ENCODE data around the gene CDK5RAP1. TPM values are rescaled to one million over a fixed set of nuclear protein-coding genes. Genes with fewer than 3 reads are reported as not detected.
"Not testable (repeated sequence)": the region's sequence is repeated elsewhere in the genome, so short reads cannot be mapped to it uniquely, and the experiment has no call there.

The CDK5RAP1 gene
- polyA plus RNA-seq, 3 donors from 2014 or later = 20.4 to 32.3 (median 20.9) TPM

DNA sequence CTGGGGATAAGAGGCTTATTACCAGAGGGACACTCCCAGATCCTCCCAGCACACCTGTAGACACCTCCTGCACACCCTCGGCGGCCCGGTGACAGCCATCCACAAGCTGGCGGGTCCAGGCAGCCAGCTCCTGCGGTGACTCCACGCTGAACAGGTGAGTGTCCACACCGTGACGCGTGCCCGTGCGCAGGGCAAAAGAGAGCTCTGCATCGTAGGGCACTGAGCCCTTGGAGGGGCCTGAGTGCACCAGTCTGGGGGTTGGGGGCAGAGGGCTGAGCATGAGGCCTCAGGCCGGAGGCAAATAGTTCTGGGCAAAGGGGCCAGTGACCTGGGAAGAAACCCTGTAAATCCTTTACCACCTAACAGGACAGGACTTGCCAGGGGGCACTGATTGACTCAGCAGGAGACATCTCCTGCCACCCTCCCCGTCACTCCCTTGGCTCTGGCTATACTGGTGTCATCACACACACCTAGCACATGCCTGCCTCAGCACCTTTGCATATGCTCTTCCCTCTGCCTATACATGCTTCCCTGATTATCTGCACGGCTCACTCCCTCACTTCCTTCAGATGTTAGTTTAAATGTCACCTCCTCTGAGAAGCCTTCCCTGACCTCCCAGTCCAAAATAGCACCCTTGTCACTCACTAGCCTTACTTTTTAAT lies 8.9 kb upstream of the CDK5RAP1 start:
- H3K27ac Mint-ChIP-seq = peak overlapping the region in 1 of 6 donors; percentile 58
- H3K27me3 Mint-ChIP-seq (ENCODE audit: low read depth in 3 of 3) = peaks cover 0 to 3% (median 0%) of the 10 kb centered on the region in 3 donors
- no peak for DNase-seq
- H3K36me3 Mint-ChIP-seq = peaks cover 0 to 10% (median 9%) of the 10 kb centered on the region in 3 donors
- H3K4me1 Mint-ChIP-seq = no peaks in the 10 kb centered on the region
- no peaks in the 10 kb centered on the region for H3K9me3 Mint-ChIP-seq
- no peak overlapping the region for H3K4me3 Mint-ChIP-seq

DNA sequence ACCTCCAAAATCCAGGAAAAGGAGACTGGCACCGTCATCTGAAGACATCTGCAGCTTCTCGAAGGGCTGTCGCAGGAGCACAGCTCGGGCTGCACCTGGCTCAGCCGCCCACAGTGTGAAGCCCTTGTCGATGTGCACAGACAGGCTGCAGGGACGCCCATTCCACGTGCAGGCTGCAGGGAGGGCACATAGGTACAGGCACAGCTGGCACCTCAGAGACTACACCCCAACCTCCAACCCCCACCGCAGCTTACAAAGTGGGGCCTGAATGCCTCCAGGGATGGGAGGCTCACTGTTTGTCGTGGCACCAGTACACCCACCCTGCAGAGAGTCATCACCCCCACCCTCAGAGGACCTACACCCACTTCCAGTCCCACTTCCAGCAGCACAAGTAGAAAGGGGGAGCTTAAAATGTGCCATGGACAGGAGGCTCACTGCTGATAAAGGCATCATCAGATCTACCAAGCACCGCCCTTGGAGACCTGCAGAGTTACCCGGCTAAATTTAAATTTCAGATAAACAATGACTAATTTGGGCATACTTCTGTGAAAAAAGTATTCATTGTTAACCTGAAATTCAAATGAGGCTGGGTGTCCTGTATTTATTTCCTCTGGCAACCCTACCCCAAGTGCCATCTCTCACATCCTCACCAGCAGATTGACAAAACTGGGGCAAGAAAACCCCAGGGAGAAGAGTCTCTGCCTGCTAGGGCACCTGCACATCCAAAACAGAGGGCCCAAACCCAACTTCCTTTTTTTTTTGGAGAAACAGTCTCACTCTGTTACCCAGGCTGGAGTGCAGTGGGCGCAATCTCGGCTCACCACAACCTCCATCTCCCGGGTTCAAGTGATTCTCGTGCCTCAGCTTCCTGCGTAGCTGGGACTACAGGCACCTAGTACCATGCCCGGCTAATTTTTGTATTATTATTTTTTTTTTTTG lies 7.7 kb upstream of the CDK5RAP1 start:
- Mint-ChIP-seq H3K9me3 (no peaks in the 10 kb centered on the region), H3K4me3 (no peak overlapping the region), H3K36me3 (peaks cover 0 to 10% (median 9%) of the 10 kb centered on the region in 3 donors), H3K27ac (no peak overlapping the region), H3K27me3 (ENCODE audit: low read depth in 3 of 3) (peaks cover 0 to 3% (median 0%) of the 10 kb centered on the region in 3 donors), H3K4me1 (peaks cover 3 to 4% of the 10 kb centered on the region in 2 donors)
- DNase-seq = no peak

DNA sequence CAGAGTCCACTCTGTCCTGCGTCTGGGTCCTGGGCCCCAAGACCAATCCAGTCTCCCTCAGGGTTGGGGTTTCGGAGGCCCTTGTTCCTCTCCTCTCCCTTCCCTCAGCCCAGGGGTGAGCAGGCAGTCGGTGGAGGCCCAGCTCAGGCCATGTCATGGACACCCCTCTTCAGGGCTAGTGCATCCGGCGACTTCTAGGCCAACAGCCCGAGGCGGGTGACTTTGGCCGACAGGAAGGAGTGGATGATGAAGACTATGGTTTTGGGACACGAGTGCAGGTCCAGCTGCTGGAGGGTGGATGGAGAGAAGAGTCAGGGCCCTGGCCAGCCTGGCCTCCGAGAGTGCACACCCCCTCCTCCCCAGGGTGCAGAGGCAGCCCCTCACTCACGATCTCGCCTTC lies 7.0 kb upstream of the CDK5RAP1 start:
- Mint-ChIP-seq H3K9me3 (no peaks in the 10 kb centered on the region), H3K27ac (no peak overlapping the region), H3K4me1 (peaks cover 5 to 10% of the 10 kb centered on the region in 2 donors), H3K4me3 (no peak overlapping the region), H3K27me3 (ENCODE audit: low read depth in 3 of 3) (peaks cover 0 to 3% (median 0%) of the 10 kb centered on the region in 3 donors), H3K36me3 (peaks cover 0 to 10% (median 9%) of the 10 kb centered on the region in 3 donors)
- no peak for DNase-seq

DNA sequence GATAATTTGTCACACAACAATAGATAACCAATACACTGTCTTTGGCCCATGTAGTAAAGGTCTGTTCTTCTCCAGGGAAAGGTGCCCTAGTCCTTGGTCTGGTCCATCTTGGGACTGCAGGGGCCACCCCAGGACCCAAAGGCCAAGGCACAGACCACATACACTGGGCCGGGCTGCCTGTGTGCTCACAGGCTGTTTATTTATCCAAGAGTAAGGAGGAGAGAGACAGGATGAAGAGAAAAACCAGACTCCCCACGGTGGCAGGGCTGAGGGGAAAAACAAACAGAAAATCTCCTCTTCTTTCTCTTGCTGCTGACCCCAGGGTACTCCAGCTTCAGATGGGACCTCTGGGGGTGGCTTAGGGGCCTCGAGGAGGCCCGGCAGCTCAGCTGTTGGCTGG lies 6.5 kb upstream of the CDK5RAP1 start:
- no peak for DNase-seq
- Mint-ChIP-seq H3K4me3 (no peak overlapping the region), H3K36me3 (peaks cover 0 to 10% (median 9%) of the 10 kb centered on the region in 3 donors), H3K27me3 (ENCODE audit: low read depth in 3 of 3) (peaks cover 0 to 3% (median 0%) of the 10 kb centered on the region in 3 donors), H3K4me1 (peaks cover 5 to 10% of the 10 kb centered on the region in 2 donors), H3K9me3 (no peaks in the 10 kb centered on the region), H3K27ac (no peak overlapping the region)

- H3K27me3 Mint-ChIP-seq (ENCODE audit: low read depth in 3 of 3) = peaks cover 0 to 3% (median 0%) of the 10 kb centered on the region in 3 donors
- no peak overlapping the region for H3K27ac Mint-ChIP-seq
- peaks cover 0 to 10% (median 9%) of the 10 kb centered on the region in 3 donors for H3K36me3 Mint-ChIP-seq
- H3K4me1 Mint-ChIP-seq = peaks cover 9 to 15% of the 10 kb centered on the region in 2 donors
- no peak for DNase-seq
- H3K4me3 Mint-ChIP-seq = no peak overlapping the region
- no peaks in the 10 kb centered on the region for H3K9me3 Mint-ChIP-seq
Observed at GRCh38 chr20:33407251-33407650, 5.9 kb upstream of the CDK5RAP1 start.

DNA sequence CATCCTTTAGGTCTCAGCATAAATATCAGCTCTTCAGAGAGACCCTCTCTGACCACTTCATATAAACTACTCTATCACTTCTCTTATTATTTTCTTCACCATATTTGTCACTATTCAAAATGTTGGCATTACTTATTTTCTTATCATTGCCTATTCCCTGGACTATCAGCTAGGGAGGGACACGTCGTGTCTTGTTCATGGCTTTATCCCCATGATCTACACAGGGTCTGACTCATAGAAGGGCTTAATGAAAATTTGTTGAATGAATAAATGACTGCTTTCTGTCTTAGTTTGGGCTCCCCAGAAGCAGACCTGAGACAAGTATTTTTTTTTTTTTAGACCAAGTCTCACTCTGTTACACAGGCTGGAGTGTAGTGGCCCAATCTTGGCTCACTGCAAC lies 3.0 kb upstream of the CDK5RAP1 start:
- H3K27ac Mint-ChIP-seq = no peak overlapping the region

GRCh38 chr20:33401921-33402369 lies 626 bp upstream of the CDK5RAP1 start:
- no peak for DNase-seq
- Mint-ChIP-seq H3K4me1 (peaks cover 51 to 64% of the 10 kb centered on the region in 2 donors), H3K27ac (peak overlapping the region; percentile 85 to 96 (median 91)), H3K36me3 (peaks cover 0 to 2% (median 1%) of the 10 kb centered on the region in 3 donors), H3K9me3 (no peaks in the 10 kb centered on the region), H3K4me3 (peak overlapping the region; percentile 97 to 99 (median 98)), H3K27me3 (ENCODE audit: low read depth in 3 of 3) (no peaks in the 10 kb centered on the region)

More for the DNA sequence above, 3.0 kb upstream of the CDK5RAP1 start:
- Mint-ChIP-seq H3K36me3 (peaks cover 0 to 6% (median 5%) of the 10 kb centered on the region in 3 donors), H3K4me1 (peaks cover 33 to 41% of the 10 kb centered on the region in 2 donors), H3K9me3 (no peaks in the 10 kb centered on the region), H3K27me3 (ENCODE audit: low read depth in 3 of 3) (peaks cover 0 to 2% (median 0%) of the 10 kb centered on the region in 3 donors), H3K4me3 (peak overlapping the region in 4 of 5 donors; percentile 9 to 59 (median 36))
- no peak for DNase-seq

DNA sequence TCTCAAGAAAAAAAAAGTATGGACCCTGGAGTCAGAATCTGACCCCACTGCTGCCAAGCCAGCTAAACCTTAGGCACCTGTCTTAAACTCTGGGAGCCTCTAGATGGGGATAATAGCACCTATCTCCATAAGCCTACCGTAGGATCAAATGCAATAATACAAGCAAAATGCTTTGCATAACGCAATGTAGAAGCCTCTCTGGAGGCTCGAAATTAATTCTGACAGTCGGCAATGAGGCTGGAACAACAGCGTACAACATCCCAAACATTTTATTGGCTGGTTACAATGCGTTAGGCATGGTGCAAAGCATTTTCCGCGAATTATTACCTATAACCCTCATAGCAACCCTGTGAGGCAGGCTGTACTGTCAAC lies 521 bp downstream of the CDK5RAP1 start:
- Mint-ChIP-seq H3K4me1 (peaks cover 60 to 74% of the 10 kb centered on the region in 2 donors), H3K27me3 (ENCODE audit: low read depth in 3 of 3) (no peaks in the 10 kb centered on the region), H3K27ac (peak overlapping the region; percentile 77 to 96 (median 88)), H3K4me3 (peak overlapping the region; percentile 97 to 99 (median 98)), H3K36me3 (peaks cover 0 to 4% (median 0%) of the 10 kb centered on the region in 3 donors), H3K9me3 (no peaks in the 10 kb centered on the region)
- DNase-seq = no peak

DNA sequence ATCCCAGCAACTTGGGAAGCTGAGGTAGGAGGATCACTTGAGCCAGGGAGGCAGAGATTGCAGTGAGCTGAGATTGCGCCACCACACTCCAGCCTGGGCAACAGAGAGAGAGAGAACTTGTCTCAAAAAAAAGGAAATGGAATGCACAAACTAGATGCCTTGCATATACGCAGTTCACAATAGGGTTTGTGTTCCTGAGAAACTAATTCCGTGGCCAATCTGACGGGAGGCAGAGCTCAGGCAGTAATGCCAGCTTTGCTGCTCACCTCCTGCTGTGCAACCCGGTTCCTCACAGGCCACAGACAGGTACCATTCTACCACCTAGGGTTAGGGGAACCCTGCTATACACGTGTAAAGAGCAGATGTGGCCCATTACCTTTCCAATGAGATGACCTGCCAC lies 1.4 kb downstream of the CDK5RAP1 start:
- peaks cover 60 to 75% of the 10 kb centered on the region in 2 donors for H3K4me1 Mint-ChIP-seq
- H3K36me3 Mint-ChIP-seq = peaks cover 0 to 6% (median 0%) of the 10 kb centered on the region in 3 donors
- no peak for DNase-seq
- H3K9me3 Mint-ChIP-seq = no peaks in the 10 kb centered on the region
- H3K4me3 Mint-ChIP-seq = peak overlapping the region; percentile 97 to 99 (median 98)
- H3K27me3 Mint-ChIP-seq (ENCODE audit: low read depth in 3 of 3) = no peaks in the 10 kb centered on the region
- H3K27ac Mint-ChIP-seq = peak overlapping the region in 4 of 6 donors; percentile 48 to 68 (median 62)

DNA sequence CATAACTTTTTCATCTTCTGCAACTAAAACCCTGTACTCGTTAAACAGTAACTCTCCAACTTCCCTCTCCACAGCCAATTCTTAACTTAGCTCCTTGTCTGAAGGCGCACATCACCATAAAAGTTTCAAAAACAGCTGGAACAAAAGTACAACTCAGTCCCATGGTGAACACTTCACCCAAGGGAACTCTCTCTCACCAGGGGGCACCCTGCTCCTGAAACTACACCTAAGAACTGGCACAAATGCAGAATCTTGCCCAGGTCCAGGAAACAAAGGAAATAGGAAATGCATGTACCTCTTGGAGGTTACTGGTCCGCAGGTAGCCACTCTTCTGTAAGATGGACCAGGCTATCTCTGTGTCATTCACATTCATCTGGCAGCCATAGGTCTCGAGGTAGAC lies 6.6 kb downstream of the CDK5RAP1 start:
- DNase-seq = no peak
- Mint-ChIP-seq H3K4me3 (no peak overlapping the region), H3K27me3 (ENCODE audit: low read depth in 3 of 3) (no peaks in the 10 kb centered on the region), H3K4me1 (peaks cover 34 to 50% of the 10 kb centered on the region in 2 donors), H3K27ac (peak overlapping the region in 1 of 6 donors; percentile 28), H3K36me3 (peaks cover 12 to 45% (median 30%) of the 10 kb centered on the region in 3 donors), H3K9me3 (no peaks in the 10 kb centered on the region)

DNA sequence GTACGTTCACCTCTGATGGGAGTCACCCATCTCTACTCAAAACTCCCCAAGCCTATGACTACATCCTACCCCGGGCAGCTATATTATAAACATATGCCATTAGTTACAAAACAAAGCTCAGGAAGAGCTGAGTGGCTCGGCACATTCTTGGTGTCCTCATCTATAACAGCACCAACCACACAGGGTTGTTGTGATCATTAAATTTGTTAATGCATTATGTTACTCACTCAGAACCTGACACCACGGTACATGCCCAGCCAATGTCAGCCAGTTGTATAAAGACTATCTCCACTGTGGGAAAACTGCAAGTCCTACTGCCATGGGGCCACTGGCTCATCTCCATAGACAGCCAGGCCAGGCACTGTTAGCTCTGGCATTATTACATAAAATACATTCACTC lies 7.7 kb downstream of the CDK5RAP1 start:
- no peak for DNase-seq
- Mint-ChIP-seq H3K4me1 (peaks cover 24 to 39% of the 10 kb centered on the region in 2 donors), H3K9me3 (no peaks in the 10 kb centered on the region), H3K36me3 (peaks cover 12 to 48% (median 30%) of the 10 kb centered on the region in 3 donors), H3K27ac (no peak overlapping the region), H3K4me3 (no peak overlapping the region), H3K27me3 (ENCODE audit: low read depth in 3 of 3) (no peaks in the 10 kb centered on the region)

- peaks cover 10 to 22% of the 10 kb centered on the region in 2 donors for H3K4me1 Mint-ChIP-seq
- H3K27ac Mint-ChIP-seq = no peak overlapping the region
- DNase-seq = no peak
Observed at GRCh38 chr20:33391722-33392415, 9.4 kb downstream of the CDK5RAP1 start.

GRCh38 chr20:33389326-33389725 lies 12.0 kb downstream of the CDK5RAP1 start:
- not testable (repeated sequence) for H3K4me3 Mint-ChIP-seq; H3K27me3 Mint-ChIP-seq (ENCODE audit: low read depth in 3 of 3); H3K4me1 Mint-ChIP-seq; H3K9me3 Mint-ChIP-seq; DNase-seq
- peak overlapping the region in 1 of 6 donors; percentile 50 for H3K27ac Mint-ChIP-seq
- peaks cover 13 to 63% (median 31%) of the 10 kb centered on the region in 3 donors for H3K36me3 Mint-ChIP-seq

More at GRCh38 chr20:33391722-33392415, 9.4 kb downstream of the CDK5RAP1 start:
- no peaks in the 10 kb centered on the region for H3K9me3 Mint-ChIP-seq
- H3K27me3 Mint-ChIP-seq (ENCODE audit: low read depth in 3 of 3) = no peaks in the 10 kb centered on the region
- H3K36me3 Mint-ChIP-seq = peaks cover 12 to 54% (median 30%) of the 10 kb centered on the region in 3 donors
- H3K4me3 Mint-ChIP-seq = no peak overlapping the region

All from immature natural killer cell (primary cell).